Retinal pigment epithelial cell (primary cell): ENCODE results near the gene TEX51.

Experiments used
- DNase-seq: peaks from one replicate; pipeline ENCODE4 v3.0.0-alpha.2; 2010; ENCODE audit warnings: low read depth
- H3K4me3 ChIP-seq: 2 replicates; pipeline ENCODE4 v1.5.1; 2011; ENCODE audit warnings: mild to moderate bottlenecking, low read length, control low read depth, moderate library complexity
- TF ChIP-seq, protein P1 (sequence below): conservative IDR thresholded peaks from 2 replicates; pipeline ENCODE4 v1.5.1; 2011; ENCODE audit warnings: low read depth, low read length, control low read depth, inconsistent platforms

Gene TEX51

DNA sequence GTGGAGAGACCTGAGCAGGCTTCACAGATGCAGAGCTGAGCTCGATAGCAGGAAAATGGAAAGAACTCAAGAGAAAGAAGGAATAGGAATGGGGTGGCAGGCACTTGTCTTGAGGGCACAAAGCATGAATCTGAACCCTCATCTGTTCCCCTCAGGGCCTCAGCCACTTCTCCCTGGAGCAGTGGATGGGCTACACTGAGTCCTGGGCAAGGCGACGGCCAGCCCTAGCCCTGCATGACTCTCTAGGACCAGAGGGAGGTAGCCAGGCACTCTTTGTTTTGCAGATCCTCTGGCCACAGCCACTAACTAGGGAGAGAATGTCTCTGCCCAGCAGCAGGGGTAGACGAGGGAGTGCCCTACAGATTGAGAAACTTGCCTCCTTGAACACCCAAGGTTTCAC, 3.4 kb upstream of the TEX51 start:
- TF ChIP-seq, protein P1, sequence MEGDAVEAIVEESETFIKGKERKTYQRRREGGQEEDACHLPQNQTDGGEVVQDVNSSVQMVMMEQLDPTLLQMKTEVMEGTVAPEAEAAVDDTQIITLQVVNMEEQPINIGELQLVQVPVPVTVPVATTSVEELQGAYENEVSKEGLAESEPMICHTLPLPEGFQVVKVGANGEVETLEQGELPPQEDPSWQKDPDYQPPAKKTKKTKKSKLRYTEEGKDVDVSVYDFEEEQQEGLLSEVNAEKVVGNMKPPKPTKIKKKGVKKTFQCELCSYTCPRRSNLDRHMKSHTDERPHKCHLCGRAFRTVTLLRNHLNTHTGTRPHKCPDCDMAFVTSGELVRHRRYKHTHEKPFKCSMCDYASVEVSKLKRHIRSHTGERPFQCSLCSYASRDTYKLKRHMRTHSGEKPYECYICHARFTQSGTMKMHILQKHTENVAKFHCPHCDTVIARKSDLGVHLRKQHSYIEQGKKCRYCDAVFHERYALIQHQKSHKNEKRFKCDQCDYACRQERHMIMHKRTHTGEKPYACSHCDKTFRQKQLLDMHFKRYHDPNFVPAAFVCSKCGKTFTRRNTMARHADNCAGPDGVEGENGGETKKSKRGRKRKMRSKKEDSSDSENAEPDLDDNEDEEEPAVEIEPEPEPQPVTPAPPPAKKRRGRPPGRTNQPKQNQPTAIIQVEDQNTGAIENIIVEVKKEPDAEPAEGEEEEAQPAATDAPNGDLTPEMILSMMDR = no peak
- DNase-seq = no peak
- H3K4me3 ChIP-seq = no peak overlapping the region

GRCh38 chr2:126896471-126896870, 2.2 kb upstream of the TEX51 start:
- H3K4me3 ChIP-seq = no peak overlapping the region
- no peak for DNase-seq
- TF ChIP-seq, protein P1 = no peak

DNA sequence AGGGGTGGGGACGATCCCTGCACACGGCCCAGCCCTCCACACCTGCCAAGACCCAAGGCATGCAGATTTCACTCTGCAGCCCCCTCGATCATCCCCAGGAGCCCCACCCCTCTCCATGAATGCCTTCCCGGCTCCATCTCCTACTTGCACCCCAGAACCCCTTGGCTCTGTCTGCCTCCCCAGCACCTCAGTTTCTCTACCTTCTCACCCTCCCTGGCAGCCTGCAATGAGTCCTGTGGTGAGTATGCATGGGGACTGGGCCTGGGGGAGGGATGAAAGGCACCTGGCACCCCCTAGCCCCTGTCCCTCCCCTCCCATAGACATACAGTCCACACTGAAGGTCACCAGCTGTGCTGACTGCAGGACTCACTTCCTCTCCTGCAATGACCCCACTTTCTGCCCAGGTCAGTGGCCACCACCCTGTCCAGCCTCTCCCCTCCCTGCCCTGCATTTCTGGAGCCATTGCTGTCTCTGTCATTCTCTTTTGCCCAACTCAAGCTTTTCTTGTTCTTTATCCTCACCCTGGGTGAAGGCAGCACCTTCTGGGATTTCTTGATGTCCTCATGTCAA, 1.0 kb downstream of the TEX51 start:
- H3K4me3 ChIP-seq = no peak overlapping the region
- DNase-seq = no peak
- TF ChIP-seq, protein P1 = no peak

GRCh38 chr2:126900646-126901319, 2.1 kb downstream of the TEX51 start:
- H3K4me3 ChIP-seq = no peak overlapping the region
- TF ChIP-seq, protein P1 = no peak
- no peak for DNase-seq

DNA sequence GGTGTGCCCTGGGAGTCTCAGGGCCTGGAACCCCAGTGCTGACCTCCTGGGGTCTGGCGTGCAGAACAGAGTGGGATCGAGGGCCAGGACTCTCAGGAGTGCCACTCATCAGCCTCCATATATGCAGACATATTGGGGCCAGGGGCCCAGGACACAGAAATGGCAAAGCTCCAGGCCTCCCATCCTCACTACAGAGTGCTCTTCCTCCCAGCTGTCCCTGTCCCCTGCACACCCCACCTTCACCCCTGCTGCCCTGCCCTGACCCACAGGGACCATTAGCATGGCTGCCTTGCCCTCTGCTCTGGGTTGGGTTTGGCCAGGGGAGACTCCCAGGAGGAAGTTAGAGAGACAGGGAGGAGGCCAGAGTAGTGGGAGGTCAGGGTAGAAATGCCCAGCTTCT, 2.8 kb downstream of the TEX51 start:
- DNase-seq = no peak
- no peak overlapping the region for H3K4me3 ChIP-seq
- TF ChIP-seq, protein P1 = no peak

GRCh38 chr2:126902152-126902835, 3.6 kb downstream of the TEX51 start:
- TF ChIP-seq, protein P1 = no peak
- no peak for DNase-seq
- no peak overlapping the region for H3K4me3 ChIP-seq
